ENCODE measurements around the gene DSCAM. TPM values are rescaled to one million over a fixed set of nuclear protein-coding genes. Genes with fewer than 3 reads are reported as not detected.

DSCAM gene
- total RNA-seq, 1 experiment from 2014 or later = 0.13 TPM

DNA sequence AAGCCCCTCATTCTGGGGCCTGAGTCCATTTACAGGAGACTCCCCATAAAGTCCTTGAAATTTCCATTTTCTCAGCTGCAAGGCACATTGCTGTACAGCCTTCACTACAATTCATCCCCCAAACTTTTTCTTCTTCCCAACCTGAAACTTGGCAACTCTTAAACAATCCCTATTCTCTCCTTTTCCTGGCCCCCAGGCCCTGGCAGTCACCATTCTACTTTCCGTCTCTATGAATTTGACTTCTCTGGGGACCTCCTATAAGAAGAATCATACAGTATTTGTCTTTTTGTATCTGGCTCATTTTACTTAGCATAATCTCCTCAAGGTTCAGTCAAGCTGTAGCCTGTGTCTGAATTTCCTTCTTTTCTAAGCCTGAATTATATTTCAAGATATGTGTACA, 646.8 kb downstream of the DSCAM start (continued):
- TF ChIP-seq, protein P1, sequence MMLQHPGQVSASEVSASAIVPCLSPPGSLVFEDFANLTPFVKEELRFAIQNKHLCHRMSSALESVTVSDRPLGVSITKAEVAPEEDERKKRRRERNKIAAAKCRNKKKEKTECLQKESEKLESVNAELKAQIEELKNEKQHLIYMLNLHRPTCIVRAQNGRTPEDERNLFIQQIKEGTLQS (CRISPR knock-in tag; conservative IDR thresholded peaks at IDR 0.05) = no peak
- TF ChIP-seq, protein P2, sequence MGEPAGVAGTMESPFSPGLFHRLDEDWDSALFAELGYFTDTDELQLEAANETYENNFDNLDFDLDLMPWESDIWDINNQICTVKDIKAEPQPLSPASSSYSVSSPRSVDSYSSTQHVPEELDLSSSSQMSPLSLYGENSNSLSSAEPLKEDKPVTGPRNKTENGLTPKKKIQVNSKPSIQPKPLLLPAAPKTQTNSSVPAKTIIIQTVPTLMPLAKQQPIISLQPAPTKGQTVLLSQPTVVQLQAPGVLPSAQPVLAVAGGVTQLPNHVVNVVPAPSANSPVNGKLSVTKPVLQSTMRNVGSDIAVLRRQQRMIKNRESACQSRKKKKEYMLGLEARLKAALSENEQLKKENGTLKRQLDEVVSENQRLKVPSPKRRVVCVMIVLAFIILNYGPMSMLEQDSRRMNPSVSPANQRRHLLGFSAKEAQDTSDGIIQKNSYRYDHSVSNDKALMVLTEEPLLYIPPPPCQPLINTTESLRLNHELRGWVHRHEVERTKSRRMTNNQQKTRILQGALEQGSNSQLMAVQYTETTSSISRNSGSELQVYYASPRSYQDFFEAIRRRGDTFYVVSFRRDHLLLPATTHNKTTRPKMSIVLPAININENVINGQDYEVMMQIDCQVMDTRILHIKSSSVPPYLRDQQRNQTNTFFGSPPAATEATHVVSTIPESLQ (CRISPR knock-in tag; IDR thresholded peaks at IDR 0.05) = no peak
- TF ChIP-seq, protein P3, sequence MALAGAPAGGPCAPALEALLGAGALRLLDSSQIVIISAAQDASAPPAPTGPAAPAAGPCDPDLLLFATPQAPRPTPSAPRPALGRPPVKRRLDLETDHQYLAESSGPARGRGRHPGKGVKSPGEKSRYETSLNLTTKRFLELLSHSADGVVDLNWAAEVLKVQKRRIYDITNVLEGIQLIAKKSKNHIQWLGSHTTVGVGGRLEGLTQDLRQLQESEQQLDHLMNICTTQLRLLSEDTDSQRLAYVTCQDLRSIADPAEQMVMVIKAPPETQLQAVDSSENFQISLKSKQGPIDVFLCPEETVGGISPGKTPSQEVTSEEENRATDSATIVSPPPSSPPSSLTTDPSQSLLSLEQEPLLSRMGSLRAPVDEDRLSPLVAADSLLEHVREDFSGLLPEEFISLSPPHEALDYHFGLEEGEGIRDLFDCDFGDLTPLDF (CRISPR knock-in tag; IDR thresholded peaks at IDR 0.05) = no peak

DNA sequence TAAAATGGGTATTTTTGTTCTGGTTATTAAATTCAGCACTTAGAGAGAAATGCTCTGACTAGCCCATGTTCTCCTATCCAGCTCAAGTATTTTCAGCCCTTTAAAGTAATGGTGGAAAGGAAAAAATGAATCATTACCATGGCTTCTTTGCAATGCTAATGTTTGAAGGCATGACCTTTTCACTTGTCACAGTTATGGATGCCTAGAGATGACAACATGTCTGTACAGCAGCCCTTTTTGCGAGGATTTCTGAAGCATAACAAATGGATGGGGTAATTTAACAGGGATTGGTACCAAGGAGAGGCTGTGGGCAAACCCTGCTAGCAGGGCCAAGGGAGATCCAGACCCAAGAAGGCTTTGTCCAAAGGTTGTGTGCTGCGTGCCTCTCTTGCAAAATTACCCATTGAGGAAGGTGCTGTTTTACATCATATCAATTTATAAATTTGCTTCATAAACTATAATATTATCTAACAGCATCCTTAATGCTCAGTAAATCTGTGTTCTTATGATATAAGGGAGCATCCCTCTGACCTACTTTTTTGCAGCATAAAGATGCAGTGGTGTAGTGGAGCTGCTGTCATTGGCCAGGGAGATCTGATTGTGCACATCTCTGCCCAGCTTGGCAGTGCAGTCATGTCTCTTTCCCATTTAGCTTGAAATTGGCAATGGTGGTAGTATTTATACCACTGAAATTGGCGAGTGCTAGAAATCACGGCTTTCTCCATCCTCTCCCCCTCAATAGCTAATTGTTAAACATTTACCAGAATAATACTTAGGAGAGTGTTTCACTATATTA, 652.6 kb downstream of the DSCAM start:
- H3K4me1 Mint-ChIP-seq = no peaks in the 10 kb centered on the region
- peaks cover 7% of the 10 kb centered on the region for H3K36me3 Mint-ChIP-seq
- ATAC-seq = no peak
- ChIA-PET POLR2A (no interaction called here), CTCF (no interaction called here)
- H3K4me3 Mint-ChIP-seq = no peak overlapping the region
- no peak overlapping the region for H3K27ac Mint-ChIP-seq
- no peaks in the 10 kb centered on the region for H3K27me3 Mint-ChIP-seq (ENCODE audit: low read depth)
- no peak for TF ChIP-seq GTF2I (CRISPR knock-in tag; conservative IDR thresholded peaks at IDR 0.05)
- TF ChIP-seq, protein P4, sequence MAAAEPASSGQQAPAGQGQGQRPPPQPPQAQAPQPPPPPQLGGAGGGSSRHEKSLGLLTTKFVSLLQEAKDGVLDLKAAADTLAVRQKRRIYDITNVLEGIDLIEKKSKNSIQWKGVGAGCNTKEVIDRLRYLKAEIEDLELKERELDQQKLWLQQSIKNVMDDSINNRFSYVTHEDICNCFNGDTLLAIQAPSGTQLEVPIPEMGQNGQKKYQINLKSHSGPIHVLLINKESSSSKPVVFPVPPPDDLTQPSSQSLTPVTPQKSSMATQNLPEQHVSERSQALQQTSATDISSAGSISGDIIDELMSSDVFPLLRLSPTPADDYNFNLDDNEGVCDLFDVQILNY (CRISPR knock-in tag; IDR thresholded peaks at IDR 0.05) = no peak
- TF ChIP-seq ZNF121 (CRISPR knock-in tag; IDR thresholded peaks at IDR 0.05) = no peak
- DNase-seq (ENCODE audit: low spot score) = no peak
- H3K9me3 Mint-ChIP-seq = peaks cover 30% of the 10 kb centered on the region

DNA sequence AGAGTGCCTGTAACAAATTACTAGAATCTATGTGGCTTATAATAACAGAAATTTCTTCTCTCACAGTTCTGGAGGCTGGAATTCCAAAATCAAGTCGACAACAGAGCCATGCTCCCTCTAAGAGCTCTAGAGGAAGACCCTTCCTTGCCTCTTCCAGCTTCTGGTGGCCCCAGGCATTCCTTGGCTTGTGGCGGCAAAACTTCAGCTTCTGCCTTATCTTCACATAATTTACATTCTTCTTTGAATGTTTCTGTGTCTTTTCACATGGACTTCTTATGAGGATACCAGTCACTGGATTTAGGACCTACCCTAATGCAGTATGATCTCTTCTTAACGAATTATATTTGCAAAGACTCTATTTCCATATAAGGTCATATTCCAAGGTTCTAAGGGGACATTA, 655.3 kb downstream of the DSCAM start:
- DNase-seq (ENCODE audit: low spot score) (no peak), ATAC-seq (no peak)
- peaks cover 27% of the 10 kb centered on the region for H3K9me3 Mint-ChIP-seq
- no peaks in the 10 kb centered on the region for H3K27me3 Mint-ChIP-seq (ENCODE audit: low read depth)
- ChIA-PET CTCF (no interaction called here), POLR2A (interaction anchor here (0.5 kb wide), 1 partner anchor 548 kb away, joined by 5 read pairs; no protein-coding TSS in a partner anchor)
- no peak overlapping the region for H3K4me3 Mint-ChIP-seq
- TF ChIP-seq IRF2 (CRISPR knock-in tag; IDR thresholded peaks at IDR 0.05; ENCODE audit: borderline replicate concordance, low read depth) = no peak
- no peak for TF ChIP-seq OVOL2 (CRISPR knock-in tag; IDR thresholded peaks at IDR 0.05; ENCODE audit: borderline replicate concordance)
- TF ChIP-seq, protein P5, sequence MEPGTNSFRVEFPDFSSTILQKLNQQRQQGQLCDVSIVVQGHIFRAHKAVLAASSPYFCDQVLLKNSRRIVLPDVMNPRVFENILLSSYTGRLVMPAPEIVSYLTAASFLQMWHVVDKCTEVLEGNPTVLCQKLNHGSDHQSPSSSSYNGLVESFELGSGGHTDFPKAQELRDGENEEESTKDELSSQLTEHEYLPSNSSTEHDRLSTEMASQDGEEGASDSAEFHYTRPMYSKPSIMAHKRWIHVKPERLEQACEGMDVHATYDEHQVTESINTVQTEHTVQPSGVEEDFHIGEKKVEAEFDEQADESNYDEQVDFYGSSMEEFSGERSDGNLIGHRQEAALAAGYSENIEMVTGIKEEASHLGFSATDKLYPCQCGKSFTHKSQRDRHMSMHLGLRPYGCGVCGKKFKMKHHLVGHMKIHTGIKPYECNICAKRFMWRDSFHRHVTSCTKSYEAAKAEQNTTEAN (CRISPR knock-in tag; IDR thresholded peaks at IDR 0.05) = no peak
- TF ChIP-seq, protein P6, sequence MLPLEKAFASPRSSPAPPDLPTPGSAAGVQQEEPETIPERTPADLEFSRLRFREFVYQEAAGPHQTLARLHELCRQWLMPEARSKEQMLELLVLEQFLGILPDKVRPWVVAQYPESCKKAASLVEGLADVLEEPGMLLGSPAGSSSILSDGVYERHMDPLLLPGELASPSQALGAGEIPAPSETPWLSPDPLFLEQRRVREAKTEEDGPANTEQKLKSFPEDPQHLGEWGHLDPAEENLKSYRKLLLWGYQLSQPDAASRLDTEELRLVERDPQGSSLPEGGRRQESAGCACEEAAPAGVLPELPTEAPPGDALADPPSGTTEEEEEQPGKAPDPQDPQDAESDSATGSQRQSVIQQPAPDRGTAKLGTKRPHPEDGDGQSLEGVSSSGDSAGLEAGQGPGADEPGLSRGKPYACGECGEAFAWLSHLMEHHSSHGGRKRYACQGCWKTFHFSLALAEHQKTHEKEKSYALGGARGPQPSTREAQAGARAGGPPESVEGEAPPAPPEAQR (CRISPR knock-in tag; IDR thresholded peaks at IDR 0.05) = no peak
- TF ChIP-seq, protein P7, sequence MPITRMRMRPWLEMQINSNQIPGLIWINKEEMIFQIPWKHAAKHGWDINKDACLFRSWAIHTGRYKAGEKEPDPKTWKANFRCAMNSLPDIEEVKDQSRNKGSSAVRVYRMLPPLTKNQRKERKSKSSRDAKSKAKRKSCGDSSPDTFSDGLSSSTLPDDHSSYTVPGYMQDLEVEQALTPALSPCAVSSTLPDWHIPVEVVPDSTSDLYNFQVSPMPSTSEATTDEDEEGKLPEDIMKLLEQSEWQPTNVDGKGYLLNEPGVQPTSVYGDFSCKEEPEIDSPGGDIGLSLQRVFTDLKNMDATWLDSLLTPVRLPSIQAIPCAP (CRISPR knock-in tag; IDR thresholded peaks at IDR 0.05) = no peak
- no peak for TF ChIP-seq EMX1 (CRISPR knock-in tag; IDR thresholded peaks at IDR 0.05)
- TF ChIP-seq TEAD4 (CRISPR knock-in tag; IDR thresholded peaks at IDR 0.05) = no peak
- TF ChIP-seq NR1H2 (CRISPR knock-in tag; IDR thresholded peaks at IDR 0.05) = no peak
- peaks cover 7% of the 10 kb centered on the region for H3K36me3 Mint-ChIP-seq
- H3K27ac Mint-ChIP-seq = no peak overlapping the region
- no peaks in the 10 kb centered on the region for H3K4me1 Mint-ChIP-seq
